ENCODE results near the gene MRPL58.

- no peak for TF ChIP-seq YY1 (tag by site-specific recombination; IDR thresholded peaks at IDR 0.05)
- TF ChIP-seq PATZ1 (tag by site-specific recombination; IDR thresholded peaks at IDR 0.05): no peak
- no peak for TF ChIP-seq CTCF (tag by site-specific recombination; IDR thresholded peaks at IDR 0.05)
- TF ChIP-seq MZF1 (tag by site-specific recombination; IDR thresholded peaks at IDR 0.05; ENCODE audit: borderline replicate concordance): no peak
- TF ChIP-seq REST (tag by site-specific recombination; IDR thresholded peaks at IDR 0.05): no peak
- no peak for TF ChIP-seq ZNF148 (tag by site-specific recombination; IDR thresholded peaks at IDR 0.05; ENCODE audit: borderline replicate concordance)
- TF ChIP-seq GLIS2 (tag by site-specific recombination; IDR thresholded peaks at IDR 0.05): no peak
- TF ChIP-seq ZNF311 (tag by site-specific recombination; IDR thresholded peaks at IDR 0.05; ENCODE audit: borderline replicate concordance): no peak
- no peak for TF ChIP-seq ZNF664 (tag by site-specific recombination; IDR thresholded peaks at IDR 0.05)
- TF ChIP-seq ZNF24 (tag by site-specific recombination; IDR thresholded peaks at IDR 0.05): no peak
These were observed 35.9 kb downstream of the MRPL58 start for GRCh38 chr17:75048249-75048878.
